HepG2 (cell line): ENCODE results near the gene MRPL3. TPM values are rescaled to one million over a fixed set of nuclear protein-coding genes. Genes with fewer than 3 reads are reported as not detected.
A peak's percentile ranks its signal among the peaks of the same experiment; 100 is the strongest.

Source experiments
- ARID5B ChIP-seq: IDR thresholded peaks from 2 replicates; pipeline ENCODE4 v1.4.0; 2020; ENCODE audit warnings: mild to moderate bottlenecking, missing genetic modification reagents
- E2F1 ChIP-seq: sonication (generic); formaldehyde crosslinking; IDR thresholded peaks from 2 replicates; pipeline ENCODE4 v1.5.0; 2020; ENCODE audit warnings: missing genetic modification reagents
- GMEB1 ChIP-seq: sonication (generic); formaldehyde crosslinking; IDR thresholded peaks from 2 replicates; pipeline ENCODE4 v1.5.1; 2020; ENCODE audit warnings: missing genetic modification reagents, mild to moderate bottlenecking, borderline replicate concordance
- HHEX ChIP-seq: IDR thresholded peaks from 2 replicates; pipeline ENCODE4 v1.6.1; 2016; ENCODE audit warnings: control low read depth
- HNRNPK ChIP-seq: fragments of 200-400 bp; formaldehyde crosslinking; IDR thresholded peaks from 2 replicates; pipeline ENCODE4 v1.6.1; 2018; ENCODE audit warnings: low read length, low read depth, moderate library complexity, mild to moderate bottlenecking; ENCODE audit not compliant: poor library complexity, severe bottlenecking
- KDM5A ChIP-seq: fragments of 200-600 bp; sonication (generic); IDR thresholded peaks from 2 replicates; pipeline ENCODE4 v1.7.0; 2018; ENCODE audit warnings: antibody characterized with exemption, mild to moderate bottlenecking, low read length, borderline replicate concordance
- MATR3 ChIP-seq: sonication (generic); formaldehyde crosslinking; IDR thresholded peaks from 2 replicates; pipeline ENCODE4 v1.4.0; 2020; ENCODE audit warnings: missing genetic modification reagents
- MIER2 ChIP-seq: IDR thresholded peaks from 2 replicates; pipeline ENCODE4 v1.6.1; 2016; ENCODE audit warnings: missing biosample characterization, missing genetic modification reagents
- PCBP1 ChIP-seq: fragments of 200-400 bp; formaldehyde crosslinking; IDR thresholded peaks from 2 replicates; pipeline ENCODE4 v1.6.1; 2017; ENCODE audit warnings: mild to moderate bottlenecking, low read depth, low read length, borderline replicate concordance
- RXRB ChIP-seq: IDR thresholded peaks from 2 replicates; pipeline ENCODE4 v1.6.1; 2016; ENCODE audit warnings: borderline replicate concordance, missing genetic modification reagents, missing compliant biosample characterization
- ZNF281 ChIP-seq: sonication (generic); formaldehyde crosslinking; IDR thresholded peaks from 2 replicates; pipeline ENCODE4 v1.4.0; 2020; ENCODE audit warnings: missing genetic modification reagents, borderline replicate concordance
- ZNF3 ChIP-seq: IDR thresholded peaks from 2 replicates; pipeline ENCODE4 v1.7.0; 2017; ENCODE audit warnings: inconsistent platforms
- ZNF343 ChIP-seq: sonication (generic); formaldehyde crosslinking; IDR thresholded peaks from 2 replicates; pipeline ENCODE4 v1.4.0; 2020; ENCODE audit warnings: mild to moderate bottlenecking, missing genetic modification reagents
- ZNF362 ChIP-seq: sonication (generic); formaldehyde crosslinking; IDR thresholded peaks from 2 replicates; pipeline ENCODE4 v1.4.0; 2020; ENCODE audit warnings: missing genetic modification reagents, mild to moderate bottlenecking, borderline replicate concordance
- ZNF484 ChIP-seq: sonication (generic); formaldehyde crosslinking; IDR thresholded peaks from 2 replicates; pipeline ENCODE4 v1.5.1; 2020; ENCODE audit warnings: mild to moderate bottlenecking, low read depth, missing genetic modification reagents, borderline replicate concordance
- ZNF543 ChIP-seq: sonication (generic); formaldehyde crosslinking; IDR thresholded peaks from 2 replicates; pipeline ENCODE4 v1.4.0; 2020; ENCODE audit warnings: mild to moderate bottlenecking, missing genetic modification reagents
- ZNF567 ChIP-seq: sonication (generic); formaldehyde crosslinking; IDR thresholded peaks from 2 replicates; pipeline ENCODE4 v1.8.1; 2023; ENCODE audit warnings: mild to moderate bottlenecking, missing genetic modification reagents, borderline replicate concordance
- polyA plus RNA-seq, 8 experiments: library from polyadenylated mRNA; depleted of rRNA in 3 of 8; stranded (reverse) in 7 of 8; unstranded in 1 of 8; fragments of >200 nt; fragmentation: Illumina TruSeq in 4 of 8; extraction: Trizol in 4 of 8; gene quantifications; 2 replicates each; pipeline versions ENCODE4 v1.2.1 to v1.2.3, GENCODE V29; 2011 to 2016; ENCODE audit warnings: low read depth in 4 of 8, missing spikeins in 1 of 8, mixed read lengths in 1 of 8; ENCODE audit not compliant: insufficient read depth in 1 of 8
- total RNA-seq, 5 experiments: library from RNA; depleted of rRNA; stranded (reverse); fragments of >200 nt; fragmentation: Illumina TruSeq; extraction: Trizol; gene quantifications; 2 replicates each; pipeline ENCODE4 v1.2.3, GENCODE V29; 2016; ENCODE audit warnings: low read depth in 1 of 5

Gene MRPL3
- total and polyA plus RNA-seq, 2 of the 13 experiments (the other 11 are each of a cell fraction or from before 2014, with no cell fraction given) = 114 to 172 TPM

- TF ChIP-seq ARID5B (peak; percentile 80), MIER2 (CRISPR knock-in tag) (peak; percentile 86), PCBP1 (0 out of 2 replicates have a peak, but pooled peaks have one; percentile 66), GMEB1 (peak; percentile 79), ZNF484 (CRISPR knock-in tag) (peak; percentile 87; the same call in 1 of the 2 replicates), ZNF543 (CRISPR knock-in tag) (peak; percentile 84), MATR3 (CRISPR knock-in tag) (no peak), HNRNPK (no peak), HHEX (no peak), ZNF3 (CRISPR knock-in tag) (no peak), KDM5A (peak; percentile 96), ZNF567 (no peak), ZNF343 (CRISPR knock-in tag) (peak; percentile 95), E2F1 (CRISPR knock-in tag) (peak; percentile 94), ZNF281 (CRISPR knock-in tag) (no peak), ZNF362 (CRISPR knock-in tag) (peak; percentile 33; the same call in 1 of the 2 replicates), RXRB (CRISPR knock-in tag) (no peak; the same call in 1 of the 2 replicates)
These were observed at the start of gene MRPL3 (continued) for GRCh38 chr3:131502530-131503319.
